Neural cell (in vitro differentiated cells): ENCODE results near the gene PAPLN.

Experiments
- CTCF ChIP-seq: fragments of 450-650 bp; IDR thresholded peaks from 2 replicates; pipeline ENCODE4 v1.5.1; 2014; ENCODE audit warnings: antibody characterized with exemption, mild to moderate bottlenecking, moderate library complexity; ENCODE audit not compliant: poor library complexity, severe bottlenecking
- EP300 ChIP-seq: fragments of 450-650 bp; conservative IDR thresholded peaks from 2 replicates; pipeline ENCODE4 v1.6.1; 2014; ENCODE audit warnings: antibody characterized with exemption, mild to moderate bottlenecking, moderate library complexity; ENCODE audit not compliant: poor library complexity, severe bottlenecking
- EZH2 ChIP-seq: fragments of 200-600, 300-800 bp; shearing (Covaris generic), sonication (generic); IDR thresholded peaks from 2 replicates; pipeline ENCODE4 v1.6.1; 2014; ENCODE audit warnings: antibody characterized with exemption, low read length, borderline replicate concordance, mild to moderate bottlenecking; ENCODE audit not compliant: insufficient read depth, poor library complexity, severe bottlenecking
- POLR2AphosphoS5 ChIP-seq: IDR thresholded peaks from 2 replicates; pipeline ENCODE4 v1.6.1; 2012
- RAD21 ChIP-seq: fragments of 450-650 bp; conservative IDR thresholded peaks from 2 replicates; pipeline ENCODE4 v1.6.1; 2014; ENCODE audit warnings: antibody characterized with exemption, mild to moderate bottlenecking, moderate library complexity
- REST ChIP-seq: IDR thresholded peaks from 2 replicates; pipeline ENCODE4 v1.6.1; 2012; ENCODE audit warnings: borderline replicate concordance
- SMC3 ChIP-seq: fragments of 450-650 bp; conservative IDR thresholded peaks from 2 replicates; pipeline ENCODE4 v1.6.1; 2014; ENCODE audit warnings: antibody characterized with exemption, mild to moderate bottlenecking, moderate library complexity; ENCODE audit not compliant: poor library complexity

DNA sequence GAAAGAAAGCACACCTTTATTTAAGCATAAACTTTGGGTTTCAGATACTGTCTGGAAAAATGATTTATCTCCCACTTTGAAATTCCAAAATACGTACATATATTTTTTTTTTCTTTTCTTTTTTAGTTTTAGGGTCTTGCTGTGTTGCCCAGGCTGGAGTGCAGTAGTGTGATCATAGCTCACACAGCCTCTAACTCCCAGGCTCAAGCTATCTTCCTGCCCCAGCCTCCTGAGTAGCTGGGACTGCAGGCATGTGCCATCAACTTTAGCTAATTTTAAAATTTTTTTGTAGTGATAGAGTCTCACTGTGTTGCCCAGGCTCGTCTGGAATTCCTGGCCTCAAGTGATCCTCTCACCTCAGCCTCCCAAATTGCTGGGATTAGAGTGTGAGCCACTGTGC, 45.9 kb upstream of the PAPLN start:
- TF ChIP-seq CTCF = no peak
- TF ChIP-seq SMC3 = no peak
- no peak for TF ChIP-seq EP300
- no peak for TF ChIP-seq REST
- no peak for TF ChIP-seq POLR2AphosphoS5
- TF ChIP-seq EZH2 = no peak
- no peak for TF ChIP-seq RAD21
